Psoas muscle (tissue), 8 donors: ENCODE measurements around the gene PHF23. TPM values are rescaled to one million over a fixed set of nuclear protein-coding genes. Genes with fewer than 3 reads are reported as not detected.

Experiments
- ATAC-seq, 4 donors: fragments of 200-7000 bp; cut with Tn5 transposase; one replicate each; pipeline ENCODE4 v1.9.1; 2020; ENCODE audit warnings: moderate library complexity in 3 of 4, mild to moderate bottlenecking in 2 of 4
- DNase-seq, 2 donors: peaks; one replicate each; pipeline ENCODE4 v3.0.0-alpha.2; 2020
- H3K27ac ChIP-seq: fragments of 200-600 bp; one replicate; pipeline ENCODE4 v1.8.0; 2022
- H3K27me3 ChIP-seq, 3 donors: fragments of 200-600 bp in 1 of 3; one replicate each; pipeline versions ENCODE4 v1.6.1 to v1.8.0; 2013 to 2022; ENCODE audit warnings: low read length in 2 of 3, mild to moderate bottlenecking in 2 of 3, moderate library complexity in 1 of 3; ENCODE audit not compliant: insufficient read depth in 3 of 3
- H3K36me3 ChIP-seq, 2 donors: fragments of 200-600 bp in 1 of 2; one replicate each; pipeline versions ENCODE4 v1.6.1 to v1.8.0; 2013 to 2022; ENCODE audit warnings: low read depth in 1 of 2, mild to moderate bottlenecking in 1 of 2, moderate library complexity in 1 of 2; ENCODE audit not compliant: insufficient read depth in 1 of 2
- H3K4me1 ChIP-seq: fragments of 200-600 bp; one replicate; pipeline ENCODE4 v1.8.0; 2022
- H3K4me3 ChIP-seq: fragments of 200-600 bp; one replicate; pipeline ENCODE4 v1.8.0; 2022; ENCODE audit warnings: mild to moderate bottlenecking
- H3K9me3 ChIP-seq: fragments of 200-600 bp; one replicate; pipeline ENCODE4 v1.8.0; 2022
- CTCF ChIP-seq: fragments of 200-600 bp; IDR thresholded peaks from one replicate; pipeline ENCODE4 v1.8.0; 2022; ENCODE audit warnings: antibody characterized with exemption
- WGBS, 3 donors: extraction: QIAGEN DNeasy Blood & Tissue Kit; methylation state at CpG; one replicate each; pipeline versions ENCODE4 v1.1.6 to v1.1.7; 2013; 5-methylcytosine and 5-hydroxymethylcytosine counted together
- intact Hi-C, 2 donors: fragments of 100-400 bp; cut with DNase I; formaldehyde crosslinking; loops; one replicate each; pipeline versions ENCODE4 v1.11.0 to v1.14.2; 2022
- polyA plus RNA-seq, 3 donors: library from polyadenylated mRNA; stranded (reverse); fragments of 200-250 nt; gene quantifications; one replicate each; pipeline ENCODE4 v1.2.3, GENCODE V29; 2013
- total RNA-seq, 4 donors: library from RNA; stranded (reverse); fragmentation: NEBNext Ultra II Directional in 2 of 4; extraction: Animal tissue kit (Norgen Biotek cat#: 25700) in 2 of 4; gene quantifications; one replicate each; pipeline versions ENCODE4 v1.2.1 to v1.2.4, GENCODE V29; 2021 to 2023
- donor health status: healthy with polysubstance abuse.
- donor health status: DM: no; HTN: no; CAD: no; lungs with moderate emphysema.
- donor health status: Bipolar disorder and iron deficiency.
- donor health status: healthy.
- donor health status: DM: yes; HTN: yes; CAD: no.
- donor health status: DM: no; HTN: no; CAD: no.
- donor health status: DM: no; HTN: no; CAD: no.
- donor health status: DM: yes; HTN: yes; CAD: no.

The PHF23 gene
- total and polyA plus RNA-seq, 7 donors, result 20.9 to 43.3 (median 28.2) TPM

- Histone ChIP-seq H3K4me1 (peaks cover 4% of the 10 kb centered on the region), H3K36me3 (no peaks in the 10 kb centered on the region), H3K9me3 (no peaks in the 10 kb centered on the region), H3K4me3 (peak overlapping the region; percentile 71), H3K27me3 (peaks cover 0 to 22% (median 1%) of the 10 kb centered on the region in 3 donors), H3K27ac (no peak overlapping the region)
- TF ChIP-seq CTCF, result peak; percentile 23
- intact Hi-C loops, result no loop called here
- ATAC-seq (peak in 2 of 4 donors; percentile 1 to 12), DNase-seq (peak in 1 of 2 donors; percentile 86)
- WGBS, 3 donors, result 2 to 5% (median 3%) methylated on average over 15 of the region's 15 CpGs
Observed at GRCh38 chr17:7213895-7214299, 25.4 kb downstream of the PHF23 start.

- peaks cover 4% of the 10 kb centered on the region for H3K4me1 ChIP-seq
- no peaks in the 10 kb centered on the region for H3K36me3 ChIP-seq
- ATAC-seq (no peak), DNase-seq (peak; percentile 10 to 27)
- H3K4me3 ChIP-seq, result no peak overlapping the region
- TF ChIP-seq CTCF, result no peak
- WGBS, 3 donors, result 32 to 43% (median 32%) methylated on average over 15 to 37 of the region's 37 CpGs
- intact Hi-C loops, result no loop called here
- no peaks in the 10 kb centered on the region for H3K9me3 ChIP-seq
- H3K27me3 ChIP-seq, result peaks cover 0 to 22% (median 3%) of the 10 kb centered on the region in 3 donors
- H3K27ac ChIP-seq, result no peak overlapping the region
Observed at GRCh38 chr17:7211491-7212273, 27.6 kb downstream of the PHF23 start.

DNA sequence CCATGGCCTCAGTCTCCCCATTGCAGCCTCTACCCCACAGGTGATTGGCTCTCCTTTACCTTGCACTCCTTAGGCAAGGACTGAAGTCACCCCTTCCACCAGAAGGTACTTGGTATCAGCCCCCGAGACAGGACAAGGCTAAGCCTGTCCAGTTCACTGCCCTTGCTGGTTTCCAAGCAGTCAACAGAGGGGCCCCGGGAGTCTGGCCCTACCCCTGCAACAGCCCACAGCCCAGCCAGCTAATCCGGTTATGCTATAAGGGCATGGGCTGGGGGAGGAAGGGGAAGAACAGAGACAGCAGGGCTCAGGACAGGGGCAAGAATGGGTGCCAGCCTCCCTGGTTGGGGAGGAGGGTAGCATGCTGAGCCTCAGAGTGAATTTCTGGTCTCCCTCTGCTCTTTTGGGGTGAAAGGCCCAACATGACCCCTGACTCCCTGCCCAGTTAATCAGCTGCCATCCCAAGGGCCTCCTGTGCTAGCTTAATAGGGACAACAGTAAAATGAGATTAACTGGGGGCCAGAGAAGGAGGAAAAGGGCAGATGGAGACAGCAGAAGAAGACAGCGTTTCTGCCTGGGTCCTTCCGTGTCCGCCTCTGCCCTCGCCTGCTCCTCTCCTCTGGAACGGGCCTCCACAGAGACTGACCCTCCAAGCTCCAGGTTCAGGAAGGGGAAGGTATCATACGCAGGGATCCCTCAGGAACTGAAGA is 30.4 kb downstream of the PHF23 start:
- no peaks in the 10 kb centered on the region for H3K36me3 ChIP-seq
- peaks cover 7% of the 10 kb centered on the region for H3K4me1 ChIP-seq
- intact Hi-C loops, result no loop called here
- peaks cover 0 to 36% (median 3%) of the 10 kb centered on the region in 3 donors for H3K27me3 ChIP-seq
- ATAC-seq, result no peak
- H3K27ac ChIP-seq, result no peak overlapping the region
- no peak for DNase-seq
- no peak overlapping the region for H3K4me3 ChIP-seq
- 82 to 90% (median 86%) methylated on average over 9 of the region's 9 CpGs for WGBS, 3 donors
- no peak for TF ChIP-seq CTCF
- H3K9me3 ChIP-seq, result no peaks in the 10 kb centered on the region

GRCh38 chr17:7208027-7208571 is 31.2 kb downstream of the PHF23 start:
- Histone ChIP-seq H3K27me3 (peaks cover 0 to 29% (median 3%) of the 10 kb centered on the region in 3 donors), H3K36me3 (no peaks in the 10 kb centered on the region), H3K27ac (no peak overlapping the region), H3K4me1 (peaks cover 7% of the 10 kb centered on the region), H3K9me3 (no peaks in the 10 kb centered on the region), H3K4me3 (no peak overlapping the region)
- DNase-seq, result no peak
- no peak for ATAC-seq
- no peak for TF ChIP-seq CTCF
- intact Hi-C loops, result no loop called here
- 56 to 67% (median 58%) methylated on average over 17 to 21 of the region's 21 CpGs for WGBS, 3 donors
